Osteocyte (in vitro differentiated cells): ENCODE data around the gene CDC14A. TPM values are rescaled to one million over a fixed set of nuclear protein-coding genes. Genes with fewer than 3 reads are reported as not detected.

ENCODE experiments used
- DNase-seq: peaks from one replicate; pipeline ENCODE4 v3.0.0; 2021; ENCODE audit warnings: mixed read lengths; ENCODE audit not compliant: unreplicated experiment; ENCODE audit errors: extremely low spot score
- H3K27ac Mint-ChIP-seq: one replicate; pipeline ENCODE4 v1.8.0; 2021; ENCODE audit warnings: mild to moderate bottlenecking, mixed read lengths; ENCODE audit not compliant: unreplicated experiment
- H3K27me3 Mint-ChIP-seq: one replicate; pipeline ENCODE4 v1.8.0; 2021; ENCODE audit warnings: mixed read lengths; ENCODE audit not compliant: unreplicated experiment
- H3K36me3 Mint-ChIP-seq: one replicate; pipeline ENCODE4 v1.8.0; 2021; ENCODE audit warnings: mixed read lengths; ENCODE audit not compliant: unreplicated experiment
- H3K4me1 Mint-ChIP-seq: one replicate; pipeline ENCODE4 v1.8.0; 2021; ENCODE audit warnings: mixed read lengths; ENCODE audit not compliant: unreplicated experiment
- H3K4me3 Mint-ChIP-seq: one replicate; pipeline ENCODE4 v1.8.0; 2021; ENCODE audit warnings: mild to moderate bottlenecking, moderate library complexity, mixed read lengths; ENCODE audit not compliant: unreplicated experiment
- H3K9me3 Mint-ChIP-seq: one replicate; pipeline ENCODE4 v1.8.0; 2021; ENCODE audit warnings: mixed read lengths; ENCODE audit not compliant: unreplicated experiment
- total RNA-seq: library from RNA; stranded (reverse); gene quantifications from 2 replicates; pipeline ENCODE4 v1.2.1, GENCODE V29; 2021
- TF ChIP-seq, protein P1 (sequence below): fragments of 200-600 bp; sonication (generic); IDR thresholded peaks from 2 replicates; pipeline ENCODE4 v1.5.0; 2021; ENCODE audit warnings: antibody characterized with exemption, mild to moderate bottlenecking, moderate library complexity

Gene CDC14A
- total RNA-seq, 1 donor from 2014 or later, result 2.8 TPM

DNA sequence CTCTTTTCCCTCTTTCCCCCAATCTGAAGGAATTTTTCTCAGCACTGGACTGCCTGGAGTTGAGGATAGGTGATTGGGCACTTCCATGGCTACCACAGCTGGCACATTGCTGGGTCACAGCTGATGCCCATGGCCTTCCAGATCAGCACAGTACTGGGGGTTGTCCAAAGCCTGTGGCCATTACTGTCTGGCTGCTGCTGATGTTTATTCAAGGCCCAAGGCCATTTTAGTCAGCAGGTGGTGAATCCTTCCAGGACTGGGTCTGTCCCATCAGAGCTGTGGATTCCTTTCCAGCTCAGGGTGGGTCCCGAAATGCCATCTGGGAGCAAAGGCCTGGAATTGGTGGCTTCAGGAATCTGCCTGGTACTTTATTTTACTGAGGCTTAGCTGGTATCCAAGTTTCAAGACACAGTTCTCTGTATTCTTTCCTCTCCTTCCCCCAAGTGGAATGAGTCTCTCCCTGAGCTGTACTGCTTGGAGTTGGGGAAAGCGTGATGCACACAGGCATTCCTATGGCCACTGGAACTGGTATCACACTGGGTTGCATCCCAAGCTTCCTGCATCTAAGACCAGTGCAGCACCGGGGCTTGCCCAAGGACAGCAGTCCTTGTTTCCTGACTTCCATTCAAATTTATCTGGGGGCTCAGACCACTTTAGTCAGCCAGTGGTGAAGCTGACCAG is 204.8 kb downstream of the CDC14A start:
- H3K27ac Mint-ChIP-seq, result no peak overlapping the region
- H3K4me3 Mint-ChIP-seq, result no peak overlapping the region
- TF ChIP-seq, protein P1, sequence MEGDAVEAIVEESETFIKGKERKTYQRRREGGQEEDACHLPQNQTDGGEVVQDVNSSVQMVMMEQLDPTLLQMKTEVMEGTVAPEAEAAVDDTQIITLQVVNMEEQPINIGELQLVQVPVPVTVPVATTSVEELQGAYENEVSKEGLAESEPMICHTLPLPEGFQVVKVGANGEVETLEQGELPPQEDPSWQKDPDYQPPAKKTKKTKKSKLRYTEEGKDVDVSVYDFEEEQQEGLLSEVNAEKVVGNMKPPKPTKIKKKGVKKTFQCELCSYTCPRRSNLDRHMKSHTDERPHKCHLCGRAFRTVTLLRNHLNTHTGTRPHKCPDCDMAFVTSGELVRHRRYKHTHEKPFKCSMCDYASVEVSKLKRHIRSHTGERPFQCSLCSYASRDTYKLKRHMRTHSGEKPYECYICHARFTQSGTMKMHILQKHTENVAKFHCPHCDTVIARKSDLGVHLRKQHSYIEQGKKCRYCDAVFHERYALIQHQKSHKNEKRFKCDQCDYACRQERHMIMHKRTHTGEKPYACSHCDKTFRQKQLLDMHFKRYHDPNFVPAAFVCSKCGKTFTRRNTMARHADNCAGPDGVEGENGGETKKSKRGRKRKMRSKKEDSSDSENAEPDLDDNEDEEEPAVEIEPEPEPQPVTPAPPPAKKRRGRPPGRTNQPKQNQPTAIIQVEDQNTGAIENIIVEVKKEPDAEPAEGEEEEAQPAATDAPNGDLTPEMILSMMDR, result no peak
- peaks cover 5% of the 10 kb centered on the region for H3K36me3 Mint-ChIP-seq
- H3K27me3 Mint-ChIP-seq, result peaks cover 17% of the 10 kb centered on the region
- H3K9me3 Mint-ChIP-seq, result peaks cover 56% of the 10 kb centered on the region
- H3K4me1 Mint-ChIP-seq, result no peaks in the 10 kb centered on the region
- no peak for DNase-seq

DNA sequence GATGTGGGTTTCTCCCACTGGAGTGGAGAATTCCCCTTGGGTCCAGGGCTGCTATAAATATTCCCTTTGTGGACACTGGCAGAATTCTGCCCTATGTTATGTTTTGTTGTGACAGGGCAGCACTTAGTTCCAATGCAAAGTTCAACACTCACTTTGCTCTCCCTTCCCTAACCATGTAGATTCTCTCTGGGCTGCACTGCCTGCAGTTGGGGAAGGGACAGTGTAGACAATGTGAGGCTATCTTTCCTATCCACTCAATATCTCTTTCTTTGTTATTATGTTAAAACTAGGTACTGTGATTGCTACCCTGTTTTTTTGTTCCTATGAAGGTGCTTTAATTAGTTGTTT is 205.3 kb downstream of the CDC14A start:
- peaks cover 51% of the 10 kb centered on the region for H3K9me3 Mint-ChIP-seq
- peaks cover 3% of the 10 kb centered on the region for H3K36me3 Mint-ChIP-seq
- no peaks in the 10 kb centered on the region for H3K4me1 Mint-ChIP-seq
- TF ChIP-seq, protein P1, result no peak
- no peak for DNase-seq
- H3K27ac Mint-ChIP-seq, result no peak overlapping the region
- no peak overlapping the region for H3K4me3 Mint-ChIP-seq
- H3K27me3 Mint-ChIP-seq, result peaks cover 15% of the 10 kb centered on the region

DNA sequence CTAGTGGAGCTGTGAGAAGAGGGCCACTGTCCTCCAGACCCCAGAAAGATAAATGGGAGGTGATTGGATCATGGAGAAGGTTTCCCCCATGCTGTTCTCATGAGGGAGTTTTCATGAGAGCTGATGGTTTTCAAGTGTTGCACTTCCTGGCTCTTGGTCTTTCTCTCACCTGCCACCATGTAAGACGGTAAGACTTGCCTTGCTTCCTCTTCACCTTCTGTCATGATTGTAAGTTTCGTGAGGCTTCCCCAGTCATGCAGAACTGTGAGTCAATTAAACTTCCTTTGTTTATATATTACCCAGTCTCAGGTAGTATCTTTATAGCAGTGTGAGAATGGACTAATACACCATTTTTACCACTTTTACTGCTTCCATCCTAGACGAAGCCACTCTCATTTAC is 213.2 kb downstream of the CDC14A start:
- no peak overlapping the region for H3K27ac Mint-ChIP-seq
- H3K9me3 Mint-ChIP-seq, result peaks cover 8% of the 10 kb centered on the region
- peaks cover 30% of the 10 kb centered on the region for H3K27me3 Mint-ChIP-seq
- no peaks in the 10 kb centered on the region for H3K4me1 Mint-ChIP-seq
- H3K4me3 Mint-ChIP-seq, result no peak overlapping the region
- no peak for DNase-seq
- peaks cover 3% of the 10 kb centered on the region for H3K36me3 Mint-ChIP-seq
- TF ChIP-seq, protein P1, result no peak

DNA sequence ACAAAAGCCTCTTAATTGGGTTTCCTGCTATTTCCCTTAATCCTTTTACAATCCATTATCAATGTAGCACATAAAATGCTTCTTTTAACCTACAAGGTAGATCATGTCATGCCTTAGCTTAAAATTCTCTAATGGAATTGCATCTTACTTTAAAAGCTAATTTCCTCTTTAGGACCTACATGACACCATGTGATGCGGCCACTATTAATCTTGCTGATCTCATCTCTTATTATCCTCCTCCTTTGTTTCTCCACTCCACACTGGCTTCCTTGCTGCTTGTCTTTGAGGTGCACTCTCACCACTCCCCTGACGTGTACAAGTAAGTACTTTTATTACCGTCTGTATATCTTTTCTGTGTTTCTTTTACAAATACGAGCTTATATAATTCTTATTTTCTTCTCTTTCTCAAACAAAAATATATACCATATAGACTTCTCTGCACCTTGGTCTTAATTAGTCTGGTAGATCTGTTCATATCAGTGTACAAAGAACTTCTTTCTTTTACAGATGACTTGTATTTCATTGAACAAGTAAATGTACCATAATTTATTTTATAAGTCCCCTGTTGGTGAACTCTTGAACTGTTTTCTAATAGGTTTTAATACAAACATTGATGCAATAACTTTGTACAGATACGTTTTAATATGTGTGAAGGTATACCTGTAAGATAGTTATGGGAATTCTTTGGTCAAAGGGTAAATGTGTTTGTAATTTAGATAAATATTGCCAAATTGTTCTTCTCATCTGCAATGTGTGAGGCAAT is 213.8 kb downstream of the CDC14A start:
- peaks cover 34% of the 10 kb centered on the region for H3K27me3 Mint-ChIP-seq
- H3K27ac Mint-ChIP-seq, result no peak overlapping the region
- H3K4me3 Mint-ChIP-seq, result no peak overlapping the region

DNA sequence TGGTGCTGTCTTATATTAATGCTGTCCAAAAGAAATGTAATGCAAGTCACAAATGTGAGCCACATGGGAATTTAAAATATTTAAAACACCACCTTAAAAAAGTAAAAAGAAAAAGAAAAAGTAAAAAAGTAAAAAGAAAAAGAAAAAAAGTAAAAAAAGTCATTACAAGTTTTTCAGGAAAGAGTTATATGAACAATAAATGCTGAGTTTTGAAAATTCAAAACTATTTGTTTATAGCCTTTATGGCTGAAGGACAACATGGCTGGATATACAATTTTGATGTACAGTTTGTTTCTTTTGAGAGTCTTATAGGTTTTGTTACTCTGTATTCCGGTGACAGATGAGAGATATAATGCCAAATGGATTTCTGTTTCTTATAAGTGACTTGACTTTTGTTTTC is 214.8 kb downstream of the CDC14A start:
- Mint-ChIP-seq H3K4me3 (no peak overlapping the region), H3K27ac (no peak overlapping the region), H3K27me3 (peaks cover 29% of the 10 kb centered on the region), H3K9me3 (peaks cover 11% of the 10 kb centered on the region), H3K36me3 (peaks cover 3% of the 10 kb centered on the region), H3K4me1 (no peaks in the 10 kb centered on the region)
- TF ChIP-seq, protein P1, result no peak
- DNase-seq, result no peak

More for the DNA sequence above, 213.8 kb downstream of the CDC14A start:
- Mint-ChIP-seq H3K9me3 (peaks cover 11% of the 10 kb centered on the region), H3K4me1 (no peaks in the 10 kb centered on the region), H3K36me3 (peaks cover 3% of the 10 kb centered on the region)
- TF ChIP-seq, protein P1, result no peak
- no peak for DNase-seq
